HG03064 (cell line): ENCODE data around the gene PRR9.
"Not testable (repeated sequence)": the region's sequence is repeated elsewhere in the genome, so short reads cannot be mapped to it uniquely, and the experiment has no call there.

ENCODE experiments used
- ATAC-seq: cut with Tn5 transposase; IDR thresholded peaks from one replicate; pipeline ENCODE4 v1.9.1; 2021; ENCODE audit warnings: low read depth; ENCODE audit not compliant: unreplicated experiment

PRR9 gene

DNA sequence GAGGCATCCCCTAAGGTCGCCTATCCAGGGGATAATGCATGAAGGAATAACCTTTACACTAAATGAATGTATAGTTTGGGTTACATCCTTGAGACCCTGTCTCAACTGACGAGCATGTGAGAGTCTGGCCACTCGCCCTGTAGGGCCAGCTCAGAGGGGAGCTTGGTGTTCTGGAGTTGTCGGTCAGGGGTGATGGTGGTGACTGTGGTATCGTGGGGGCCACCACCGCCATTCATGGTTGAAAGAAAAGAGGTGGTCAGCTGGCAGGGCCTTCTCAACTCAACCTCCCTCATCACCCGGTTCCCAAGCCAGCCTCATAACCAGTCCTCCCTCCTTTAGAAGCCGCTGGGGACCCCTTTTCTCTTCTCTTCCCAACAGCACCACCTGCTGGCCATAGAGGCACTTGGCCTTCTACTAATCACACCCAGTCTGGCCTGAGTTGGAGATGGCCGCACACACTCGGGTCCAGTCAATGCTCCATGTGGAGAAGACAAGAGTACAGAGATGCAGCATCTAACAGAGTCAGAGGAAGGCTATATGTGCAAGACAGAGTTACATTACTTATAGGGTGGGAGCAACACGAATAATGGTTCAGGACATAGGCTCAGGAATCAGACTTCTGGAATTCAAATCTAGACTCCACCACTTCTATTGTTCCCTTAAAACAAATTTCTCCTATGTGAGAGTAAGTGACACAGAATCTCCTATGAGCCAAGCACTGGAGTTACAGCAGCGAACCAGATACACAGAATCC, 11.9 kb downstream of the PRR9 start:
- not testable (repeated sequence) for ATAC-seq

DNA sequence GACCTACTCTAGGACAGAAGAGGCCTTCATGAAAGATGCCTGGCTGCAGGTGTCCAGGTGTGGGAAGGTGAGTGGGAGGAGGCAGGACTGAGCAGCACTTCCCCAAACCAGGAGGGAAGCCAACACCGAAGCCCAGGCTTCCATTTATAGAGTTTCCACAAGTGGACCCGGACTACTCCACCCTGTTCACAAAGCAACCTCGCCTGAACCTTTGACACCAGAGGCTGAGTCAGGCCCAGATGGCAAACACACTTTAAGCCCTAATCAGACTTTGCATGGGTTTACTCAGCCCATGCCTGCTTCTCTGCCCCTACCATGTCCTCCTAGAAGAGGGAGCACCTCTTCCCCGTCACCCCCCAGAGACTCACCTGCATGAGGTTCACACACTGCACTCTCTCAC, 14.0 kb downstream of the PRR9 start:
- ATAC-seq: no peak

DNA sequence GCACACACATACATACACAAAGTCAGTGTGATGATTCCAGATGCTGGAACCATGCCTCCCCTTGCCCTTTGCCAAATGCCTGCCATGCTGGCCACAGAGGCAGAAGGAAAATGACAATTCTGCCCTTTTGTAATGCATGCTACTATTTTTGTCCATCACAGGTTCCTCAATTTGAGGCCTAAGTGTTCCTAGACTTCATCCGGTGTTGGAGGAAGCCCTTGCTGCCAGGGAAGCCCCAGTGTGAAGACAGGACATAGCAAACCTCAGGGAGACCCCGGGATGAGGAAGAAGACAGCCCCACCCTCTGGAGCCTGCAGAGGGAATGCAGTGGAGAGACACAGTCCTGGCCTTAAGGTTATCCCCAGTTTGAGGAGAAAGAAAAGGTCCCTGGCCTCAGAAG, 14.4 kb downstream of the PRR9 start:
- ATAC-seq: no peak

DNA sequence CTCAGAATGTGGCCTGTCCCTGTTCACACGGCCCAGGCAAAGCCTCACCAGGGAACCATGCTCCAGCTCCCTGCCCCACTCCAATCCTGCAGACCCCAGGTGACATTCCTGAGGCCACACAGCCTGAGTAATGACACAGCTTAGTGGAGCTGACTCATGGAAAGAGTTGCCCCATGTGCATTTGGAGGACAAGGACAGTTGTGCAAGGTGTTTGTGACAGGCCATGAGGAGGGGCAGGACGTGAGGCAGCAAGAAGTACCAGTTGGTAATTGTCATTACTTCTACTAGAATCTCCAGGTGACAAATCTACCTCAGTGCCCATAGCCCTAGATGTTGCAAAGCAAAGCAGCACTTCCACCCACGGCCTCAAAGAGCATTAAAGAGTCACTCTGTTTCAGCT, 15.2 kb downstream of the PRR9 start:
- ATAC-seq: no peak

GRCh38 chr1:153233448-153233847, 16.1 kb downstream of the PRR9 start:
- no peak for ATAC-seq

GRCh38 chr1:153238527-153238926, 21.1 kb downstream of the PRR9 start:
- ATAC-seq: no peak

GRCh38 chr1:153242160-153242559, 24.8 kb downstream of the PRR9 start:
- no peak for ATAC-seq

DNA sequence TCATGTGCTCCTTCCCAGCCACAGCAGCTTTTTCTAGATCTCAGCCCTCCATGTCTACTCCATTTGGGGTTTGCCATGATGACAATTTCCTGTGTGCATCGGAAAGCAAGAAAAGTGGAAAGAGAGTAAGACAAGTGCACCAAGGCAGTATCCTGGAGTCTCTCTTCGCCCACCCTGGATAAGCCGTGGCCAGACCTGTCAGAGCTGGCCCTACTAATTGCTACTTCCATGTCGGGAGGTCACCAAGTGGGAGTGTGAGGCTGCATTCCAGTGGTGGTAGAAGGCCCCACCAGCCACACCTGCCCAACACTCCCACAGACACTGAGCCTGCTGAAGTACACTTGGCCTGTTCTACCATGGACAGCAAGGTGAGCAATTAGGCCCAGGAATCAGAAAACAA, 28.1 kb downstream of the PRR9 start:
- ATAC-seq: no peak

DNA sequence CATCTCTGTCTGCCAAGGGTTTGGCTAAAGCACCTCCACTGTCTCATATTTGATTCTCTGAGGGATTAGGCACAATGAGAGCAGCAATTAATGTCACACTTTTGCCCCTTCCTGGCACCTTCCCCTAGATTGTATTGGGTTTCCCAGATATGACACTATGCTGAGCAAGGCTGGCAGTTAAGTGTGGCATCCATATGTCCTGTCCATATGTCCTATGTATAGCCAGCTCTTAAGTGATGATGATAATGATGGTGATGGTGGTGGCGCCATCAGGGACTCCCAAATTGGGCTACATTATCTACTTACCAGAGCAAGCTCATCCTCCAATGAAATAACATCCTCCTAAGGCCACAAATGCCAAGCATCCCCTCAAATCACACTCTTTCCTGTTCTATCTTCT, 28.6 kb downstream of the PRR9 start:
- ATAC-seq: no peak

DNA sequence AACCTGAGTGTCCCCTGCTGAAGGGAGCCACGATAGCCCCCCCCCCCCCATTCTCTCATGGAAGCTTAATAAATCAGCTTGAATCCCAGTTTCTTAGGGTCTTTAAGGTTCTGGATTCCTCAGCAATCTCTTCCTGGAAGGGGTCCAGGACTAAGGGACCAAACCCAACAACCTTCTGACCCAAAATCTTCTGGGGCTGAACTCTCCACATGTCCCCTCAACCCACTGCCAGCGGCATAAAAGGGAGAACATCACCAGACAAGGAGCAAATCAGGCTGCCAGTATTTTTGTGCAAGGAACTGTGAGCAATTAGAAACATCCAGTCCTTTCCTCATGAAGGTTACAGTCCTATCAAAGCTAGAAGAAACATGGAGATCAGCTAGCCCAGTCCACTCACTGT, 29.4 kb downstream of the PRR9 start:
- ATAC-seq: no peak

DNA sequence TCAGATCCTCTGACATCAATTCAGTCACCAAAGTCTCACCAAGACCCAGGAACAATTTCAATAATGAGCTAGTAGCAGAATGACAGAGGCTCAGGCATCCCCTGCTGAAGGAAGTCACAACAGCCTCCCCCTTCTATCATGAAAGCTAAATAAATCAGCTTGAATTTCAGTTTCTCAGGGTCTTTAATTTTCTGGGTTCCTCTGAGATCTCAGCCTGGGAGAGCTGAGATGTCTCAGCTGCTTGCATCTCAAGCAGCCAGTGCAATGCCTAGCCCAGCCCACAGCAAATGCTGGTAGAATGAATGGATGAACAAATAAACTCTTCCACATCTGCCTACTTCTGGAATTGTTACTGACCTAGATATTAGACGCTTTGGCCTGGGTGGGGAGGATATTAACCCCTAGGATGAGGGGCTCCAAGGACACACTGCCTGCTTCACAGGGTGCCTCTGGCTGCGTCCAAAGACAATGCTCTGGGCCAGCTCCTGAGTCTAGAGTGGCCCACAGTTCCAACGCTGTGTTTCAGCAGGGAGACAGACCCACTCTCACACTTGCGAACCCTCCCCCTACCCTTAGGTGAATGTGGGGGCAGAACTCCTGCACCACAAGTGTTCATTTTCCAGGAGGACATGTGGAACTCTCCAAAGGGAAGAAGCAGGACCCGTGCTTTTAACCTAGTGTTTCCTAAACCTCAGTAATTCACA, 30.9 kb downstream of the PRR9 start:
- ATAC-seq: no peak

GRCh38 chr1:153250166-153250565, 32.8 kb downstream of the PRR9 start:
- ATAC-seq: no peak

DNA sequence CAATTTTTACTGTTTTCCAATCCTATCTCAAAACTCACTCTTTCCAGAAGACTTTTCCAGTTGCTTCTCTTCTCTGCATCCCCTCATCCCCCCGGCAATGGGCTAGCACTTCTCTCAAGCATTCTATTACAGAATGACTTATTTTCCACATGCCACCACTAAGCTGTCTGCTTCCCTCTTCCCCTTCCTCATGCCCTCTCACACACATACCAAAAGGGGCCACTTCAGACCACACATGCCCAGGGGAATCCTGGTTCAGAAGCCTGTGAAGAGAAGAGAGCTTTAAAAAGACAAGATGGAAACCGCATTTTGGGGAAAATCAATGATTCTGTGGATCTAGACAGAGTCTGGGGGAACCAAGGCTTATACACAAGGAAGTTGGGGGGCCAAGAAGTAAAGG, 33.7 kb downstream of the PRR9 start:
- no peak for ATAC-seq

GRCh38 chr1:153251562-153251961, 34.2 kb downstream of the PRR9 start:
- ATAC-seq: no peak

GRCh38 chr1:153251988-153252387, 34.6 kb downstream of the PRR9 start:
- ATAC-seq: no peak

DNA sequence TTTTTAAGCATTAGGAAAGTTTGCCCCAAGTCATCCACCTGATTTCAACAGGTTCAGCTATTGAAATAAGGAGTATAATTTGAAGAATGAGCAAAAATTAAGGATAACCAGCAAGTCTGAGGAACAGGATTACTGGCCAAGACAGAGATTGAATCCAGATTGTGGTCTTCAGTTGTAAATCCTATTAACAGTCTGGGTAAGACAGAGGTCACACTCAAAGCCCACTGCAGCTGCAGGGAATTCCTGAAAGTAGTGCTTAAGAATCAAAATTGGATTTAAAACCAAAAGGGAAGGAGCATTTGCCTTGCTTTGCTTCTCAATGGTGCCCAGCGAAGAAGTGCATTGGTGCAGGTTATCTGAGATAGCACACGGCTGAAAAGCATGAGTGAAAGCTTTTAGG, 35.7 kb downstream of the PRR9 start:
- ATAC-seq: no peak

GRCh38 chr1:153253693-153254092, 36.3 kb downstream of the PRR9 start:
- no peak for ATAC-seq

- no peak for ATAC-seq
Observed at GRCh38 chr1:153259387-153259786, 42.0 kb downstream of the PRR9 start, which contains the start of gene LORICRIN. LORICRIN (plus strand) TSS chr1:153259687; CDS start chr1:153260950, 1,263 bp downstream.

- ATAC-seq: no peak
Observed at GRCh38 chr1:153260585-153261280, 43.3 kb downstream of the PRR9 start.

- ATAC-seq: no peak
Observed at GRCh38 chr1:153261281-153262069, 44.1 kb downstream of the PRR9 start.

- no peak for ATAC-seq
Observed at GRCh38 chr1:153262070-153262366, 44.6 kb downstream of the PRR9 start.
